ENCODE measurements around the gene MRPL22.

MRPL22 gene

DNA sequence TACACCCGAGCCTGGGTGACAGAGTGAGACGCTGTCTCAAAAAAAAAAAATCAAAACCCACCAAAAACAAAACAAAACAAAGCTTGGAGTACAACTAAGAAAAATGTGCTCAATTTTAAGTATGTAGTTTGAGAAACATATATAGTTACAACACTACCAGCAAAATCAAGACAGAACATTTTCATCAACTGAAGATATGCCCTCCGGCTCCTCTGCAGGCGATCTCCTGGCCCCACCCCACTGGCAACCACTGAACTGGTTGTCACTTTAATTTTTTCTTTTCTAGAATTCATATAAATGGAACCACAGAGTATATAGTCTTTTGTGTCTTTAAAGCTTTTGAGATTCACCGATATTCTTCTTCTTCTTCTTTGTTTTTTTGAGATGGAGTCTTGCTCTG is 47.5 kb upstream of the MRPL22 start:
- TF ChIP-seq, protein P1, sequence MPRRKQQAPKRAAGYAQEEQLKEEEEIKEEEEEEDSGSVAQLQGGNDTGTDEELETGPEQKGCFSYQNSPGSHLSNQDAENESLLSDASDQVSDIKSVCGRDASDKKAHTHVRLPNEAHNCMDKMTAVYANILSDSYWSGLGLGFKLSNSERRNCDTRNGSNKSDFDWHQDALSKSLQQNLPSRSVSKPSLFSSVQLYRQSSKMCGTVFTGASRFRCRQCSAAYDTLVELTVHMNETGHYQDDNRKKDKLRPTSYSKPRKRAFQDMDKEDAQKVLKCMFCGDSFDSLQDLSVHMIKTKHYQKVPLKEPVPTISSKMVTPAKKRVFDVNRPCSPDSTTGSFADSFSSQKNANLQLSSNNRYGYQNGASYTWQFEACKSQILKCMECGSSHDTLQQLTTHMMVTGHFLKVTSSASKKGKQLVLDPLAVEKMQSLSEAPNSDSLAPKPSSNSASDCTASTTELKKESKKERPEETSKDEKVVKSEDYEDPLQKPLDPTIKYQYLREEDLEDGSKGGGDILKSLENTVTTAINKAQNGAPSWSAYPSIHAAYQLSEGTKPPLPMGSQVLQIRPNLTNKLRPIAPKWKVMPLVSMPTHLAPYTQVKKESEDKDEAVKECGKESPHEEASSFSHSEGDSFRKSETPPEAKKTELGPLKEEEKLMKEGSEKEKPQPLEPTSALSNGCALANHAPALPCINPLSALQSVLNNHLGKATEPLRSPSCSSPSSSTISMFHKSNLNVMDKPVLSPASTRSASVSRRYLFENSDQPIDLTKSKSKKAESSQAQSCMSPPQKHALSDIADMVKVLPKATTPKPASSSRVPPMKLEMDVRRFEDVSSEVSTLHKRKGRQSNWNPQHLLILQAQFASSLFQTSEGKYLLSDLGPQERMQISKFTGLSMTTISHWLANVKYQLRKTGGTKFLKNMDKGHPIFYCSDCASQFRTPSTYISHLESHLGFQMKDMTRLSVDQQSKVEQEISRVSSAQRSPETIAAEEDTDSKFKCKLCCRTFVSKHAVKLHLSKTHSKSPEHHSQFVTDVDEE (CRISPR knock-in tag; IDR thresholded peaks at IDR 0.05), result no peak
- no peak for TF ChIP-seq ZFP30 (CRISPR knock-in tag; IDR thresholded peaks at IDR 0.05)
- no peak for TF ChIP-seq ARNTL (CRISPR knock-in tag; IDR thresholded peaks at IDR 0.05; ENCODE audit: borderline replicate concordance, low read depth)
- no peak for TF ChIP-seq TOX (CRISPR knock-in tag; IDR thresholded peaks at IDR 0.05; ENCODE audit: borderline replicate concordance)
- TF ChIP-seq CSDC2 (CRISPR knock-in tag; IDR thresholded peaks at IDR 0.05), result no peak
- TF ChIP-seq, protein P2, sequence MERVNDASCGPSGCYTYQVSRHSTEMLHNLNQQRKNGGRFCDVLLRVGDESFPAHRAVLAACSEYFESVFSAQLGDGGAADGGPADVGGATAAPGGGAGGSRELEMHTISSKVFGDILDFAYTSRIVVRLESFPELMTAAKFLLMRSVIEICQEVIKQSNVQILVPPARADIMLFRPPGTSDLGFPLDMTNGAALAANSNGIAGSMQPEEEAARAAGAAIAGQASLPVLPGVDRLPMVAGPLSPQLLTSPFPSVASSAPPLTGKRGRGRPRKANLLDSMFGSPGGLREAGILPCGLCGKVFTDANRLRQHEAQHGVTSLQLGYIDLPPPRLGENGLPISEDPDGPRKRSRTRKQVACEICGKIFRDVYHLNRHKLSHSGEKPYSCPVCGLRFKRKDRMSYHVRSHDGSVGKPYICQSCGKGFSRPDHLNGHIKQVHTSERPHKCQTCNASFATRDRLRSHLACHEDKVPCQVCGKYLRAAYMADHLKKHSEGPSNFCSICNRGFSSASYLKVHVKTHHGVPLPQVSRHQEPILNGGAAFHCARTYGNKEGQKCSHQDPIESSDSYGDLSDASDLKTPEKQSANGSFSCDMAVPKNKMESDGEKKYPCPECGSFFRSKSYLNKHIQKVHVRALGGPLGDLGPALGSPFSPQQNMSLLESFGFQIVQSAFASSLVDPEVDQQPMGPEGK (CRISPR knock-in tag; IDR thresholded peaks at IDR 0.05; ENCODE audit: borderline replicate concordance), result no peak
- TF ChIP-seq ISL1 (CRISPR knock-in tag; IDR thresholded peaks at IDR 0.05), result no peak
- no peak for ATAC-seq

DNA sequence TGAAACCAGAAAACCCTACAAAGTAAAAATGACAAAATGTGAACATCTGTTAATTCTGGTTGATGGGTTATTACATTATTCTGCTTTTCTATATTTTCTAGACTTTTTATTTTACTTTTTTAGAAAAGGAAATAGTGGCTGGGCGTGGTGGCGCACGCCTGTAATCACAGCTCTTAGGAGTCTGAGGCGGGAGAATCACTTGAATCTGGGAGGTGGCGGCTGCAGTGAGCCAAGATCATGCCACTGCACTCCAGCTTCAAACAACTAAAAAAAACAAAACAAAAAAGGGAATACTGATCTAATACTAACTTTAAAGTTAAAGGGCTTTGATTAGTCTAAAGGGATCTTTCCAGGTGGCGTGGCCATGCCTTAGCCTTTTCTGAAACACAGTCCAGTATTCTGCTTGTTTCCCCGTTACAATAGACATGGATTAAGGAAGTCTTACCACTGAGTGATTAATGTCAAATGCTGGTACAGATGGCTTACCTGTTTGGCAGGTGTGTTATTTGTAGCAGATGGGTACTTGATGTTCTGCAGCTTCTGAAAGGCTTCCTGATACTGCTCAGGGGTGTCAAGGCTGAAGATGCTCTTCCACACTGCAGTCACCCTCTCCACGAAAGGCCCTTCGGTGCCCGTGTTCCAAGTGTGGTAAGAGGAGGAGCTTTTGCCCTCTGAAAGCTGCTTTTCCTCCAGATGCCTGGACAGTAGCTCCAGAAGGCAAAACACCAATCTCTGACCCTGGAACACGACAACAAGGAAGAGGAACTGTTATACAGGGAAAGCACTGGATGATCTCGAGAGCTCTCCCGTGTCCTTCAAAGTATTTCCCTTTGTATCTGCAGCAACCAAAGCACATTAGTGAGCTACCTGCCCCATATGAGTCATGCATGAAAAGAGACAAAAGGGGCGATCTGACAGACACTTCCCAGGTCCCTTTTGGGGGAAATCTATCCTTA is 45.0 kb upstream of the MRPL22 start:
- TF ChIP-seq, protein P3, sequence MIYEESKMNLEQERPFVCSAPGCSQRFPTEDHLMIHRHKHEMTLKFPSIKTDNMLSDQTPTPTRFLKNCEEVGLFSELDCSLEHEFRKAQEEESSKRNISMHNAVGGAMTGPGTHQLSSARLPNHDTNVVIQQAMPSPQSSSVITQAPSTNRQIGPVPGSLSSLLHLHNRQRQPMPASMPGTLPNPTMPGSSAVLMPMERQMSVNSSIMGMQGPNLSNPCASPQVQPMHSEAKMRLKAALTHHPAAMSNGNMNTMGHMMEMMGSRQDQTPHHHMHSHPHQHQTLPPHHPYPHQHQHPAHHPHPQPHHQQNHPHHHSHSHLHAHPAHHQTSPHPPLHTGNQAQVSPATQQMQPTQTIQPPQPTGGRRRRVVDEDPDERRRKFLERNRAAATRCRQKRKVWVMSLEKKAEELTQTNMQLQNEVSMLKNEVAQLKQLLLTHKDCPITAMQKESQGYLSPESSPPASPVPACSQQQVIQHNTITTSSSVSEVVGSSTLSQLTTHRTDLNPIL (CRISPR knock-in tag; IDR thresholded peaks at IDR 0.05; ENCODE audit: low read depth), result no peak
- TF ChIP-seq ZNF565 (CRISPR knock-in tag; conservative IDR thresholded peaks at IDR 0.05; ENCODE audit: low read depth) (no peak), ZFP3 (CRISPR knock-in tag; IDR thresholded peaks at IDR 0.05) (no peak), ZC3H10 (CRISPR knock-in tag; IDR thresholded peaks at IDR 0.05) (no peak), ZFP30 (CRISPR knock-in tag; IDR thresholded peaks at IDR 0.05) (no peak), ISL1 (CRISPR knock-in tag; IDR thresholded peaks at IDR 0.05) (no peak), CSDC2 (CRISPR knock-in tag; IDR thresholded peaks at IDR 0.05) (no peak), TOX (CRISPR knock-in tag; IDR thresholded peaks at IDR 0.05; ENCODE audit: borderline replicate concordance) (no peak), SNAI2 (CRISPR knock-in tag; IDR thresholded peaks at IDR 0.05) (no peak), TCF4 (CRISPR knock-in tag; IDR thresholded peaks at IDR 0.05; ENCODE audit: borderline replicate concordance) (no peak)
- TF ChIP-seq, protein P4, sequence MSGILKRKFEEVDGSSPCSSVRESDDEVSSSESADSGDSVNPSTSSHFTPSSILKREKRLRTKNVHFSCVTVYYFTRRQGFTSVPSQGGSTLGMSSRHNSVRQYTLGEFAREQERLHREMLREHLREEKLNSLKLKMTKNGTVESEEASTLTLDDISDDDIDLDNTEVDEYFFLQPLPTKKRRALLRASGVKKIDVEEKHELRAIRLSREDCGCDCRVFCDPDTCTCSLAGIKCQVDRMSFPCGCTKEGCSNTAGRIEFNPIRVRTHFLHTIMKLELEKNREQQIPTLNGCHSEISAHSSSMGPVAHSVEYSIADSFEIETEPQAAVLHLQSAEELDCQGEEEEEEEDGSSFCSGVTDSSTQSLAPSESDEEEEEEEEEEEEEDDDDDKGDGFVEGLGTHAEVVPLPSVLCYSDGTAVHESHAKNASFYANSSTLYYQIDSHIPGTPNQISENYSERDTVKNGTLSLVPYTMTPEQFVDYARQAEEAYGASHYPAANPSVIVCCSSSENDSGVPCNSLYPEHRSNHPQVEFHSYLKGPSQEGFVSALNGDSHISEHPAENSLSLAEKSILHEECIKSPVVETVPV (CRISPR knock-in tag; IDR thresholded peaks at IDR 0.05), result no peak
- ATAC-seq, result no peak

DNA sequence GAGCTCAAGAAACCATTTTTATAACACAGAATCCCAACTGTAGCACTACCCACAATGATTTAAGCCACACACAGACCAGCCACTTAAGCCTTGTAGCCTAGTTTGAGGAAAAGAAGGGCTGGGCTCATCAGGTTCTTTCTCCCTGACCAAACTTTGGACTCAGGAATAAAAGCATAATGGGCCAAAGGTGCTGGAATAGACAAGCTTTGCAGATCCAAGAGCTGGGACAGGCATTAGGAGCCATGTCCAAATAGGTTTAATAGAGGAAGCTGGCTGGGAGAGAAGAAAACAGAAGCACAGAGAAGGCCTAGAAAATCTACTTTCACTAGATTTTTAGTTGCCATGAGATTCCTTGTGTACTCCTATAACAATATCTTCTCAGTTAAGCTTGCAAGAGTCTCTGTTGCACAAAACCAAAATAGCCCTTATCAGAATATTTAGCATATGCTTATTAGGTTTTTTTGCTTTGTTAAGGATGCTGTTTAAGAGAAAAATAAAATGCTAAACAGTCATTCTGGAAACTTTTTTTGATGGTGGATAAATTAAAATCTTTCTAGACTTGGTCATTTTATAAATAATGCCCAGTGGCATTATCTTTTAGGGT is 44.2 kb upstream of the MRPL22 start:
- no peak for ATAC-seq
- TF ChIP-seq ZNF565 (CRISPR knock-in tag; conservative IDR thresholded peaks at IDR 0.05; ENCODE audit: low read depth), result no peak
- TF ChIP-seq PPARA (CRISPR knock-in tag; IDR thresholded peaks at IDR 0.05; ENCODE audit: borderline replicate concordance), result no peak
- TF ChIP-seq BACH2 (CRISPR knock-in tag; IDR thresholded peaks at IDR 0.05; ENCODE audit: borderline replicate concordance), result no peak
- TF ChIP-seq ZNF8 (CRISPR knock-in tag; IDR thresholded peaks at IDR 0.05), result no peak
- no peak for TF ChIP-seq ZNF70 (CRISPR knock-in tag; IDR thresholded peaks at IDR 0.05)
- no peak for TF ChIP-seq CSDC2 (CRISPR knock-in tag; IDR thresholded peaks at IDR 0.05)
- TF ChIP-seq, protein P3 (CRISPR knock-in tag; IDR thresholded peaks at IDR 0.05; ENCODE audit: low read depth), result no peak
- no peak for TF ChIP-seq TOX (CRISPR knock-in tag; IDR thresholded peaks at IDR 0.05; ENCODE audit: borderline replicate concordance)
- TF ChIP-seq, protein P1 (CRISPR knock-in tag; IDR thresholded peaks at IDR 0.05), result no peak
- no peak for TF ChIP-seq GLIS3 (CRISPR knock-in tag; IDR thresholded peaks at IDR 0.05)
- no peak for TF ChIP-seq ZC3H10 (CRISPR knock-in tag; IDR thresholded peaks at IDR 0.05)
- TF ChIP-seq ZFP30 (CRISPR knock-in tag; IDR thresholded peaks at IDR 0.05), result no peak
- no peak for TF ChIP-seq ARNTL (CRISPR knock-in tag; IDR thresholded peaks at IDR 0.05; ENCODE audit: borderline replicate concordance, low read depth)
- no peak for TF ChIP-seq RARB (CRISPR knock-in tag; IDR thresholded peaks at IDR 0.05)
- TF ChIP-seq, protein P5, sequence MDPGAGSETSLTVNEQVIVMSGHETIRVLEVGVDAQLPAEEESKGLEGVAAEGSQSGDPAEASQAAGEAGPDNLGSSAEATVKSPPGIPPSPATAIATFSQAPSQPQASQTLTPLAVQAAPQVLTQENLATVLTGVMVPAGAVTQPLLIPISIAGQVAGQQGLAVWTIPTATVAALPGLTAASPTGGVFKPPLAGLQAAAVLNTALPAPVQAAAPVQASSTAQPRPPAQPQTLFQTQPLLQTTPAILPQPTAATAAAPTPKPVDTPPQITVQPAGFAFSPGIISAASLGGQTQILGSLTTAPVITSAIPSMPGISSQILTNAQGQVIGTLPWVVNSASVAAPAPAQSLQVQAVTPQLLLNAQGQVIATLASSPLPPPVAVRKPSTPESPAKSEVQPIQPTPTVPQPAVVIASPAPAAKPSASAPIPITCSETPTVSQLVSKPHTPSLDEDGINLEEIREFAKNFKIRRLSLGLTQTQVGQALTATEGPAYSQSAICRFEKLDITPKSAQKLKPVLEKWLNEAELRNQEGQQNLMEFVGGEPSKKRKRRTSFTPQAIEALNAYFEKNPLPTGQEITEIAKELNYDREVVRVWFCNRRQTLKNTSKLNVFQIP (CRISPR knock-in tag; IDR thresholded peaks at IDR 0.05; ENCODE audit: borderline replicate concordance, low read depth), result no peak

Measured in SK-N-SH treated with all-trans-retinoic acid at 6 μM for 48 hours (cell line).